Neural progenitor cell (in vitro differentiated cells): ENCODE data around the gene HRH2. TPM values are rescaled to one million over a fixed set of nuclear protein-coding genes. Genes with fewer than 3 reads are reported as not detected.

Experiments
- DNase-seq: peaks from one replicate; pipeline ENCODE4 v3.0.0-alpha.2; 2016; ENCODE audit warnings: low spot score
- H2AFZ ChIP-seq: fragments of 200-600 bp; sonication (generic); replicated peaks from 2 replicates; pipeline ENCODE4 v1.6.1; 2016; ENCODE audit warnings: antibody characterized with exemption
- H3F3A ChIP-seq: fragments of 200-600 bp; sonication (generic); 2 replicates; pipeline ENCODE4 v1.6.1; 2016; ENCODE audit warnings: antibody characterized with exemption, low read depth
- H3K27ac ChIP-seq: fragments of 200-600 bp; sonication (generic); 2 replicates; pipeline ENCODE4 v1.5.1; 2016; ENCODE audit warnings: mild to moderate bottlenecking
- H3K27me3 ChIP-seq: fragments of 200-600 bp; sonication (generic); 2 replicates; pipeline ENCODE4 v1.6.1; 2016; ENCODE audit warnings: mild to moderate bottlenecking, moderate library complexity
- H3K36me3 ChIP-seq: fragments of 200-600 bp; sonication (generic); 2 replicates; pipeline ENCODE4 v1.5.1; 2016
- H3K4me1 ChIP-seq: fragments of 200-600 bp; sonication (generic); 2 replicates; pipeline ENCODE4 v1.6.1; 2016; ENCODE audit warnings: mixed run types
- H3K4me2 ChIP-seq: fragments of 200-600 bp; sonication (generic); 2 replicates; pipeline ENCODE4 v1.6.1; 2016
- H3K4me3 ChIP-seq: fragments of 200-600 bp; sonication (generic); 2 replicates; pipeline ENCODE4 v1.5.1; 2016
- H3K79me2 ChIP-seq: fragments of 200-600 bp; sonication (generic); 2 replicates; pipeline ENCODE4 v1.6.1; 2016; ENCODE audit warnings: low read depth
- H3K9ac ChIP-seq: fragments of 200-600 bp; sonication (generic); 2 replicates; pipeline ENCODE4 v1.6.1; 2016
- H3K9me3 ChIP-seq: fragments of 200-600 bp; sonication (generic); 2 replicates; pipeline ENCODE4 v1.5.1; 2016; ENCODE audit warnings: low read depth
- H4K20me1 ChIP-seq: fragments of 200-600 bp; sonication (generic); 2 replicates; pipeline ENCODE4 v1.6.1; 2016; ENCODE audit warnings: low read depth
- H3K27ac Mint-ChIP-seq: 3 replicates; pipeline ENCODE4 v1.8.0; 2021; ENCODE audit warnings: mixed read lengths
- H3K27me3 Mint-ChIP-seq: 2 replicates; pipeline ENCODE4 v1.8.0; 2022; ENCODE audit warnings: low read depth, mild to moderate bottlenecking, inconsistent platforms, moderate library complexity, mixed read lengths; ENCODE audit not compliant: insufficient read depth
- H3K36me3 Mint-ChIP-seq: 3 replicates; pipeline ENCODE4 v1.8.0; 2021; ENCODE audit warnings: mixed read lengths
- H3K4me1 Mint-ChIP-seq: 3 replicates; pipeline ENCODE4 v1.8.0; 2021; ENCODE audit warnings: mixed read lengths
- H3K4me3 Mint-ChIP-seq: 3 replicates; pipeline ENCODE4 v1.8.0; 2021; ENCODE audit warnings: mild to moderate bottlenecking, moderate library complexity, mixed read lengths
- H3K9me3 Mint-ChIP-seq: 3 replicates; pipeline ENCODE4 v1.8.0; 2020; ENCODE audit warnings: mixed read lengths
- CTCF ChIP-seq: fragments of 200-600 bp; sonication (generic); IDR thresholded peaks from 2 replicates; pipeline ENCODE4 v1.5.1; 2017; ENCODE audit warnings: antibody characterized with exemption, mild to moderate bottlenecking
- EZH2 ChIP-seq: fragments of 200-600 bp; sonication (generic); IDR thresholded peaks from 2 replicates; pipeline ENCODE4 v1.6.1; 2017; ENCODE audit warnings: antibody characterized with exemption, mild to moderate bottlenecking, moderate library complexity
- EZH2phosphoT487 ChIP-seq: fragments of 200-600 bp; sonication (generic); IDR thresholded peaks from 2 replicates; pipeline ENCODE4 v1.6.1; 2017; ENCODE audit warnings: antibody characterized with exemption
- total RNA-seq: library from RNA; depleted of rRNA; stranded (reverse); fragments of >200 nt; gene quantifications from 2 replicates; pipeline ENCODE4 v1.2.3, GENCODE V29; 2015; ENCODE audit warnings: low replicate concordance

The HRH2 gene
- total RNA-seq, 1 donor from 2014 or later, result not detected

- Histone ChIP-seq H3K4me3 (no peak overlapping the region), H3K4me1 (peaks cover 6% of the 10 kb centered on the region), H2AFZ (no peak overlapping the region), H3K79me2 (no peaks in the 10 kb centered on the region), H3K9me3 (no peaks in the 10 kb centered on the region), H3K4me2 (no peak overlapping the region), H3F3A (no peaks in the 10 kb centered on the region), H3K27ac (no peak overlapping the region), H3K27me3 (no peaks in the 10 kb centered on the region), H3K9ac (no peak overlapping the region), H4K20me1 (no peaks in the 10 kb centered on the region), H3K36me3 (no peaks in the 10 kb centered on the region)
- H3K9me3 Mint-ChIP-seq, result no peaks in the 10 kb centered on the region
- TF ChIP-seq CTCF, result no peak
- no peak for TF ChIP-seq EZH2phosphoT487
- no peak for TF ChIP-seq EZH2
- H3K27me3 Mint-ChIP-seq, result peaks cover 11% of the 10 kb centered on the region
- H3K4me3 Mint-ChIP-seq, result peak overlapping the region; percentile 64
- peak overlapping the region; percentile 53 for H3K27ac Mint-ChIP-seq
- no peaks in the 10 kb centered on the region for H3K36me3 Mint-ChIP-seq
- peaks cover 50% of the 10 kb centered on the region for H3K4me1 Mint-ChIP-seq
- DNase-seq, result no peak
Observed at GRCh38 chr5:175694371-175695160, 36.7 kb downstream of the HRH2 start.

- H3K9ac ChIP-seq, result no peak overlapping the region
- no peaks in the 10 kb centered on the region for H3K9me3 ChIP-seq
- H2AFZ ChIP-seq, result no peak overlapping the region
- no peak overlapping the region for H3K4me3 ChIP-seq
- Mint-ChIP-seq H3K9me3 (no peaks in the 10 kb centered on the region), H3K4me1 (peaks cover 53% of the 10 kb centered on the region), H3K4me3 (peak overlapping the region; percentile 64), H3K36me3 (no peaks in the 10 kb centered on the region), H3K27ac (peak overlapping the region; percentile 90), H3K27me3 (peaks cover 11% of the 10 kb centered on the region)
- H3F3A ChIP-seq, result no peaks in the 10 kb centered on the region
- H3K36me3 ChIP-seq, result no peaks in the 10 kb centered on the region
- no peaks in the 10 kb centered on the region for H3K27me3 ChIP-seq
- H3K4me1 ChIP-seq, result peaks cover 6% of the 10 kb centered on the region
- no peak overlapping the region for H3K27ac ChIP-seq
- H3K4me2 ChIP-seq, result no peak overlapping the region
- no peak for DNase-seq
- H3K79me2 ChIP-seq, result no peaks in the 10 kb centered on the region
- no peak for TF ChIP-seq EZH2
- TF ChIP-seq CTCF, result no peak
- TF ChIP-seq EZH2phosphoT487, result no peak
- no peaks in the 10 kb centered on the region for H4K20me1 ChIP-seq
Observed at GRCh38 chr5:175695161-175696126, 37.6 kb downstream of the HRH2 start.

- Mint-ChIP-seq H3K27ac (peak overlapping the region; percentile 46), H3K4me3 (peak overlapping the region; percentile 2), H3K9me3 (no peaks in the 10 kb centered on the region), H3K27me3 (peaks cover 11% of the 10 kb centered on the region), H3K4me1 (peaks cover 45% of the 10 kb centered on the region), H3K36me3 (no peaks in the 10 kb centered on the region)
- TF ChIP-seq CTCF, result peak; percentile 63
- no peak for TF ChIP-seq EZH2phosphoT487
- TF ChIP-seq EZH2, result no peak
- H3K36me3 ChIP-seq, result no peaks in the 10 kb centered on the region
- H3K27me3 ChIP-seq, result no peaks in the 10 kb centered on the region
- no peaks in the 10 kb centered on the region for H3F3A ChIP-seq
- no peaks in the 10 kb centered on the region for H3K79me2 ChIP-seq
- H3K4me2 ChIP-seq, result no peak overlapping the region
- no peaks in the 10 kb centered on the region for H4K20me1 ChIP-seq
- no peak overlapping the region for H3K27ac ChIP-seq
- no peak overlapping the region for H3K9ac ChIP-seq
- no peaks in the 10 kb centered on the region for H3K4me1 ChIP-seq
- H3K4me3 ChIP-seq, result no peak overlapping the region
- peak; percentile 60 for DNase-seq
- no peaks in the 10 kb centered on the region for H3K9me3 ChIP-seq
- H2AFZ ChIP-seq, result peak overlapping the region; percentile 73
Observed at GRCh38 chr5:175696139-175696854, 38.4 kb downstream of the HRH2 start.
